Ovary (tissue), 9 donors: Measurements from ENCODE around the gene LCA5L. TPM values are rescaled to one million over a fixed set of nuclear protein-coding genes. Genes with fewer than 3 reads are reported as not detected.

ENCODE experiments used
- DNase-seq, 5 donors: peaks; one replicate each; pipeline ENCODE4 v3.0.0-alpha.2; 2019 to 2020
- H3K27ac ChIP-seq, 2 donors: fragments of 200-600 bp; one replicate each; pipeline versions ENCODE4 v1.5.1 to v1.8.0; 2019 to 2022
- H3K27me3 ChIP-seq: fragments of 200-600 bp; one replicate; pipeline ENCODE4 v1.8.0; 2022
- H3K36me3 ChIP-seq: fragments of 200-600 bp; sonication (generic); one replicate; pipeline ENCODE4 v1.5.1; 2019
- H3K4me1 ChIP-seq: one replicate; pipeline ENCODE4 v1.8.1; 2013; ENCODE audit warnings: mild to moderate bottlenecking, moderate library complexity; ENCODE audit not compliant: insufficient read depth
- H3K4me3 ChIP-seq: fragments of 200-600 bp; sonication (generic); one replicate; pipeline ENCODE4 v1.5.1; 2017
- H3K9me3 ChIP-seq, 2 donors: fragments of 200-600 bp in 1 of 2; sonication (generic) in 1 of 2; one replicate each; pipeline versions ENCODE4 v1.5.1 to v1.8.1; 2013 to 2019; ENCODE audit warnings: mild to moderate bottlenecking in 1 of 2, moderate library complexity in 1 of 2
- EP300 ChIP-seq: sonication (generic); formaldehyde crosslinking; IDR thresholded peaks from one replicate; pipeline ENCODE4 v1.6.1; 2017; ENCODE audit warnings: antibody characterized with exemption
- POLR2A ChIP-seq: fragments of 450-650 bp; IDR thresholded peaks from one replicate; pipeline ENCODE4 v1.6.1; 2017; ENCODE audit warnings: antibody characterized with exemption, mild to moderate bottlenecking, moderate library complexity
- WGBS, 3 donors: extraction: QIAGEN DNeasy Blood & Tissue Kit in 1 of 3; methylation state at CpG; one replicate each; pipeline versions ENCODE4 v1.1.5 to v1.1.7; 2013 to 2017; 5-methylcytosine and 5-hydroxymethylcytosine counted together
- intact Hi-C, 4 donors: fragments of 100-400 bp; cut with DNase I; formaldehyde crosslinking; loops; one replicate each; pipeline versions ENCODE4 v1.11.0 to v1.15.1; 2022 to 2023
- polyA plus RNA-seq, 2 donors: library from polyadenylated mRNA; stranded (reverse); fragments of 200-250 nt in 1 of 2; fragments of 350-450 nt in 1 of 2; fragmentation: Illumina TruSeq in 1 of 2; extraction: RNeasy Lipid Tissue Mini Kit (QIAGEN cat#74804) in 1 of 2; gene quantifications; one replicate each; pipeline ENCODE4 v1.2.3, GENCODE V29; 2013 to 2014
- total RNA-seq, 7 donors: library from RNA; depleted of rRNA in 2 of 7; stranded (reverse); fragments of >200 nt in 2 of 7; fragmentation: NEBNext Ultra II Directional in 3 of 7; extraction: Animal tissue kit (Norgen Biotek cat#: 25700) in 3 of 7; gene quantifications; one replicate each; pipeline versions ENCODE4 v1.1.0 to v1.2.4, GENCODE V29; 2016 to 2023
- TF ChIP-seq, protein P1 (sequence below), 3 donors: fragments of 450-650 bp in 2 of 3; fragments of 200-600 bp in 1 of 3; IDR thresholded peaks; one replicate each; pipeline versions ENCODE4 v1.5.1 to v1.8.0; 2016 to 2022; ENCODE audit warnings: antibody characterized with exemption in 3 of 3, mild to moderate bottlenecking in 1 of 3
- donor health status: DM: no; HTN: no; CAD: no; lungs with moderate emphysema.
- donor health status: DM: no; HTN: no; CAD: no.
- donor health status: Bipolar disorder and iron deficiency.
- donor health status: DM: yes; HTN: yes; CAD: no.
- donor health status: DM: no; HTN: no; CAD: no.
- donor health status: DM: yes; HTN: yes; CAD: no.

Gene LCA5L
- total and polyA plus RNA-seq, 9 donors, result 0.76 to 11.8 (median 1.2) TPM

DNA sequence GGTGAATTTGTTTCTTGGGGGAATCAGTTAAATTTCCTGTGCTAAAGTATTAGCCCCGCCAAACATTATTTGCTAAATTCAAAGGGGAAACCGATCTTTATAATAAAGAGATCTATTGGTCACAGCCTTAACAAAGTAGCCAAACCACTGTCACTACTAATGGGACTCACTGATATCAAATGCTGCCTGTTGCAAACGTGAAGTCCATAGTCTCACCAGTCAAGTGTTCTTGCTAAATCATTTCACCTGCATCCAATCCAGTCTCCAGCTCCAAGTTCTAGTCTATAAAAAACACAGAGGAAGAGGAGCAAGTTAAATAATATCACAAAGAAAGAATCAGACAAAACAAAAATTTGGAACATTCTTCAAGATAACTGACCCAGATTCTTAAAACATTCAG, 36.3 kb upstream of the LCA5L start:
- no peak for DNase-seq
- H3K27ac ChIP-seq, result no peak overlapping the region
- no peaks in the 10 kb centered on the region for H3K36me3 ChIP-seq
- no peaks in the 10 kb centered on the region for H3K9me3 ChIP-seq
- WGBS, 3 donors, result 64 to 73% (median 68%) methylated on average over 3 of the region's 3 CpGs
- no peak overlapping the region for H3K4me3 ChIP-seq
- H3K27me3 ChIP-seq, result no peaks in the 10 kb centered on the region
- intact Hi-C loops, result loop anchor here in 1 of 4 donors (2.0 kb wide), 1 partner anchor 21 kb away; no protein-coding TSS in a partner anchor
- no peak for TF ChIP-seq POLR2A
- TF ChIP-seq, protein P1, sequence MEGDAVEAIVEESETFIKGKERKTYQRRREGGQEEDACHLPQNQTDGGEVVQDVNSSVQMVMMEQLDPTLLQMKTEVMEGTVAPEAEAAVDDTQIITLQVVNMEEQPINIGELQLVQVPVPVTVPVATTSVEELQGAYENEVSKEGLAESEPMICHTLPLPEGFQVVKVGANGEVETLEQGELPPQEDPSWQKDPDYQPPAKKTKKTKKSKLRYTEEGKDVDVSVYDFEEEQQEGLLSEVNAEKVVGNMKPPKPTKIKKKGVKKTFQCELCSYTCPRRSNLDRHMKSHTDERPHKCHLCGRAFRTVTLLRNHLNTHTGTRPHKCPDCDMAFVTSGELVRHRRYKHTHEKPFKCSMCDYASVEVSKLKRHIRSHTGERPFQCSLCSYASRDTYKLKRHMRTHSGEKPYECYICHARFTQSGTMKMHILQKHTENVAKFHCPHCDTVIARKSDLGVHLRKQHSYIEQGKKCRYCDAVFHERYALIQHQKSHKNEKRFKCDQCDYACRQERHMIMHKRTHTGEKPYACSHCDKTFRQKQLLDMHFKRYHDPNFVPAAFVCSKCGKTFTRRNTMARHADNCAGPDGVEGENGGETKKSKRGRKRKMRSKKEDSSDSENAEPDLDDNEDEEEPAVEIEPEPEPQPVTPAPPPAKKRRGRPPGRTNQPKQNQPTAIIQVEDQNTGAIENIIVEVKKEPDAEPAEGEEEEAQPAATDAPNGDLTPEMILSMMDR (IDR thresholded peaks at IDR 0.05), result no peak
- TF ChIP-seq EP300, result no peak
- H3K4me1 ChIP-seq, result no peaks in the 10 kb centered on the region

DNA sequence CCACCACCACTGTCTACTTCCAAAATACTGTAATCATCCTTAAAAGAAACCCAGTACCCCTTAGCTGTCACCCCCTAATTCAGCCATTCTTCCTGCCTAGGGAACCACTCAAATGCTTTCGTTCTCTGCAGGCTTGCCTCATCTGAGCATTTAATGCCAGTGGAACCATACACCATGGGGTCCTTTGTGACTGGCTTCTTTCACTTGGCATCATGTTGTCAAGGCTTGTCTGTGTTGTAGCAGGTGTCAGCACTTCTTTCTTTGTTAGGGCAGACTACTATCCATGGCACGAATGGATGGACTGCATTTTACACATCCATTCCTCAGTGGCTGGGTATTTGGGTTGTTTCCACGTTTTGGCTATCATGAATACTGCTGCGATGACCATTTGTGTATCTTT, 34.7 kb upstream of the LCA5L start:
- Histone ChIP-seq H3K27me3 (no peaks in the 10 kb centered on the region), H3K36me3 (no peaks in the 10 kb centered on the region), H3K4me3 (no peak overlapping the region), H3K9me3 (no peaks in the 10 kb centered on the region), H3K27ac (no peak overlapping the region), H3K4me1 (no peaks in the 10 kb centered on the region)
- no peak for TF ChIP-seq POLR2A
- no peak for TF ChIP-seq EP300
- TF ChIP-seq, protein P1 (IDR thresholded peaks at IDR 0.05), result no peak
- intact Hi-C loops, result no loop called here
- no peak for DNase-seq
- 90 to 95% (median 93%) methylated on average over 4 of the region's 4 CpGs for WGBS, 3 donors

DNA sequence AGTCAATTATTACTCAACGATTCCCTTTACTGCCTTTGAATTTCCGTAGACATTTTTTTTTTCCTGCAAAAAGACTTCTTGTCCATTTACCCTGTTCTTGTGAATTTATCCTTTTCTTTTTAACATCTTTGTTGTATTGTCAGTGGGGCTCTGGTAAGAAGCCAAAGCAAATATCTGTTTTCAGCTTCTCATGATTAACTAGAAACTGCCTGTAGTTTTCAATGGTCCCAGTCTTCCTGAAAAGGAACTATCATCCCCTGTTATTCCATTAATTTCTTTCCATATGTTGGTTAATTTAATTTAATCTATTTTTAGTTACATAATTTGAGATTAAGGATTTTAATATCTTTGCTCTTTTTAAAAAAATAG, 34.2 kb upstream of the LCA5L start:
- DNase-seq, result no peak
- intact Hi-C loops, result no loop called here
- no peak overlapping the region for H3K27ac ChIP-seq
- no peaks in the 10 kb centered on the region for H3K27me3 ChIP-seq
- H3K4me1 ChIP-seq, result no peaks in the 10 kb centered on the region
- TF ChIP-seq EP300 (no peak), POLR2A (no peak)
- TF ChIP-seq, protein P1 (IDR thresholded peaks at IDR 0.05), result no peak
- no peaks in the 10 kb centered on the region for H3K9me3 ChIP-seq
- no peak overlapping the region for H3K4me3 ChIP-seq
- H3K36me3 ChIP-seq, result no peaks in the 10 kb centered on the region
- WGBS, 3 donors, result 37 to 61% (median 39%) methylated on average over 2 of the region's 2 CpGs

DNA sequence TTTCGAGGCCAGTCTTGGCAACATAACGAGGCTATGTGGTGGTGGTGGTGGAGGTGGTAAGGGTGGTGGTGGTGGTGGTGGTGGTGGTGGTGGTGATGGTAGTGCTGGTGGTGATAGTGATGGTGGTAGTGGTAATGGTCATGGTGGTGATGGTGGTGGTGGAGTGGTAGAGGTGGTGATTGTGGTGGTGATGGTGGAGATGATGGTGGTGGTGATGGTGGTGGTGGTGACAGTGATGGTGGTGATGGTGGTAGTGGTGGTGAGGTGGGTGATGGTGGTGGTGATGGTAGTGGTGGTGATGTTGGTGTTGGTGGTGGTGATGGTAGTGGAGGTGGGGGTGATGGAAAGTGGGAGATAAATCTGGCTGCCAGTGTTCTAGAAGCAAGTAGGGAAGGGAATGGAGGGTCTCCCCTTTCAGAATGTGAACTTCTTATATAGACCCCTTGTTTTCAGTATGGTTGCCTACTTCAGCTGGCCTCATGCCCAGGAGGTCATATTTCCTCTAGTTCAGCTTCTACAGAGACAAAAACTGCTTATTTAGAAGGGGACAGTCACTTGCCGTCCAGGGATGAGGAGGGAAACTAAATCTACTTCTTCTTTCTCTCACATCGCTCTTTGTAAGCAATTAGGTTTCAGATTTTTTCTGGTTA, 33.7 kb upstream of the LCA5L start:
- Histone ChIP-seq H3K4me3 (no peak overlapping the region), H3K27ac (no peak overlapping the region), H3K9me3 (no peaks in the 10 kb centered on the region), H3K4me1 (no peaks in the 10 kb centered on the region), H3K27me3 (no peaks in the 10 kb centered on the region), H3K36me3 (no peaks in the 10 kb centered on the region)
- 86 to 90% (median 87%) methylated on average over 4 of the region's 4 CpGs for WGBS, 3 donors
- TF ChIP-seq POLR2A, result no peak
- TF ChIP-seq, protein P1 (IDR thresholded peaks at IDR 0.05), result no peak
- TF ChIP-seq EP300, result no peak
- intact Hi-C loops, result no loop called here
- DNase-seq, result no peak
